Body of pancreas (tissue), 4 donors: ENCODE data around the gene SELENOO.

Experiments
- CTCF ChIP-seq, 7 experiments: fragments of 450-650 bp in 4 of 7; fragments of 200-600 bp in 3 of 7; sonication (generic) in 3 of 7; IDR thresholded peaks; one replicate each; pipeline ENCODE4 v1.5.1; 2016 to 2019; ENCODE audit warnings: antibody characterized with exemption in 7 of 7
- POLR2A ChIP-seq, 3 donors: fragments of 450-650 bp; IDR thresholded peaks; one replicate each; pipeline ENCODE4 v1.6.1; 2016; ENCODE audit warnings: antibody characterized with exemption in 3 of 3, mild to moderate bottlenecking in 2 of 3

GRCh38 chr22:50200461-50201190 is at the start of gene SELENOO:
- TF ChIP-seq POLR2A (IDR thresholded peaks at IDR 0.05), result peak; percentile 53 to 75 (median 59)
- TF ChIP-seq CTCF (IDR thresholded peaks at IDR 0.05), result no peak
